GM15510 (cell line): ENCODE measurements around the gene OXTR.

Experiments used
- POLR2A ChIP-seq: IDR thresholded peaks from 3 replicates; pipeline ENCODE4 v1.6.1; 2011; ENCODE audit warnings: borderline replicate concordance; ENCODE audit not compliant: insufficient read length; ENCODE audit errors: extremely low read depth

Gene OXTR

DNA sequence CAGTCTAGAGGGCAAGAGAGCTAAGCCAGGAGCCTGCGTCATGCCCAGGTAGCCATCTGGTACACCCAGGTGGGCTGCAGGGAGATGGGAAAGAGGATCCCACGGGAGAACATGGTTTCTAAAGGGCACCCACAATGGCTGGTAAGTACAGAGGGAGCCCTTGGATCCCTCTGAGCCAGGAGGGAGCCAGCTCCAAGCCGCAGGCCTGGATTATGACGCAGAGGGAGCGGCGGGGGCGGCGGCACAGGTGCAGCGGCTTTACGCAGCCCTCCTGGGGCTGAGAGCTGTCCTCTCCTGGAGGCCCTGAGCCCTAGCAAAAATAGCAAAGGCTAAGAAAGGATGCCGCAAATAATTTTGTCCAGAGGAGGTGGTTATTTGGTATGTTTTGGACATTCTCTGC, 33.0 kb downstream of the OXTR start:
- no peak for TF ChIP-seq POLR2A

DNA sequence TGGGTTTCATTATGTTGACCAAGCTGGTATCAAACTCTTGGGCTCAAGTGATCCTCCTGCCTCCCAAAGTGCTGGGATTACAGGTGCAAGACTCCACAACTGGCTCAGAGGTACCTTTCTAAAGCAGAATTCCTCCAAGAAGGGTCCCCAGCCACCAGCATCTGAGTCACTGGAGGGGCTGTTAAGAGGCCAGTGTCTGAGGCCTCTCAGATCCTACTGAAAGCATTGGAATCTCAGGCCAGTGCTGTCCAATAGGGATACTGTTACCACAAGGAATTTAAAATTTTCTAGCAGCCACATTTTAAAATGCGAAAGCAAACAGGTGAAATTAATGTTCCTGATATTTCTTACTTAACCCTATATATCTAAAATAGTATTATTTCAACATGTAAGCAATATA, 34.5 kb downstream of the OXTR start:
- TF ChIP-seq POLR2A: no peak

DNA sequence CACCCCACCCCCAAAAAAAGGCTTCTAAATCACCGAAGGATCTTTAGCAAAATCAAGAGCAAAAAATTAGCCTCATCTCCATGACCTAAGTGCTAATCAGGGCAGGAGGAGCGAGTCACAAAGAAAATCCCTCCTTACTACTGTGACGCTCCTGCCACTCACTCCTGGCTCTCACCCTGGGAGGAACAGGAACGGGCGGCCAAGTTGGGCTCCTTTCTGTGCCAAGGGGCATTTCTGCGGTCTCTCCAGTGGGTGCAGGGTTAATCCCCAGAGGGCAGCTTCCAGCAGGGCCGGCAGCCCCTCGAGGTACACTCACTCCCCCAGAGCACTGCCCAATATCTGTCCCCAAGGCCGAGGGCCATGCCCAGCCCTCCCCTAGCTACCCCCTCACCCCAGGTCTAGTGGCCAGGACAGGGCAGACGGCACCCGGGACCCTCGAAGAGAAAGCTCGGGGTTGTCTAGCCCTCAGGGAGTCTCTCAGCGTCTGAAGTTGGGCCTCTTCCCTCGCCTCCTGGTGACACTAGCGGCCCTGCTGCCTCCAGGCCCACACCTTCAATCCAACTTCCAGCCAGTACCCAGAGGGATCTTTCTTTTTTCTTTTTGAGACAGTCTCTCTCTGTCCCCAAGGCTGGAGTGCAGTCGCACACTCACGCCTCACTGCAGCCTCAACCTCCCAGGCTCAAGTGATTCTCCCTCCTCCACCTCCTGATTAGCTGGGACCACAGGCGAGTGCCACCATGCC, 35.1 kb downstream of the OXTR start:
- no peak for TF ChIP-seq POLR2A

DNA sequence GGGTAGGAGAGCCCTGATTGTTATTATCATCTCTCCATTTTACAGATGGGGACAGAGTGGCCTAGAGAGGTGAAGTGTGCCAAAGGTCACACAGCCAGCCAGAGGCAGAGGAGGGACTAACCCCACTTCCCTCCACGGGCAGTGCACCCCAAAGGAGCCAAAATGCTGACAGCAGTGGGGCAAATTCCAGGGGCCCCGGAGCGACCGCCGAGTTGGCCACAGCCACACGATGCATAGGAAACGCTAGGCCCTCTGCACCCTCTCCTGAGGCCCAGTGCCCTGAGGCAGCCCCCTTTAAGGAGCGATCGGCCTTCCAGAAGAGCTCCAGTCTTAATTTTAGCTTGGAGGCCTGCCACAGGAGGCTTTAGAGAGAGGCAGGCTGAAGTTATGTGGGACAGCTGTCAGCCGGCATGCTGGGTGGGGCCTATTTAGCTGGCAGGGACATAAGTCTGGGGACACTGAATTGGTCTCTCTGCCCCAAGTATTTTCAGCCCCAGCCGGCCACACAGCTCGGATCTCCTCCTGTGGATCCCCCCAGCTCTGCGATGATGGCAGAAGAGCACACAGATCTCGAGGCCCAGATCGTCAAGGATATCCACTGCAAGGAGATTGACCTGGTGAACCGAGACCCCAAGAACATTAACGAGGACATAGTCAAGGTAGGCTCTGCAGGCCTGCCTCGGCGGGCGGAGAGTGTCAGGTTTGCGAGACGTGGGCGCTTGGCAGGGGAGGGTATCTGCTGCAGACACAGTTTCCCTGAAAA, 35.9 kb downstream of the OXTR start, which contains the start of gene CAV3:
Gene CAV3, plus strand, starts transcription at position 471 of the 763 bp plus-strand sequence. Its CDS starts 75 bp downstream, at position 546.
- no peak for TF ChIP-seq POLR2A

DNA sequence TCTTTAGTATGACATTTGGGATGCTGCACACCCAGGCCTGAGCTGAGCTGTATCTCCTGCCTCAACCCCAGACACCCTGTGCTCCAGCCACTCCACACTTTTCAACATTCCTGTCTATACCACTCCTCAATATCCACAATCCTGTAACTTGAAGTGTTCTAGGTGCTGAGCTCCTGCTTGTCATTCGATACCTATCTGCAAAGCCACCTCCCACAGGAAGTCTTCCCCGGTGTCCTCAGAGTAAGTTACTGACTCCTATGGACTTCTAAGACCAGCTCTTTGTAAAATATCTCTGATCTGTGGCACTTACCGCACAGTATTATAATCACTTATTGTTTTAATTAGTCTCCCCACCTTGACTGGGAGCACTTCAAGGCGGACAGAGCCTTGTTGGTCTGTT, 37.0 kb downstream of the OXTR start:
- no peak for TF ChIP-seq POLR2A

DNA sequence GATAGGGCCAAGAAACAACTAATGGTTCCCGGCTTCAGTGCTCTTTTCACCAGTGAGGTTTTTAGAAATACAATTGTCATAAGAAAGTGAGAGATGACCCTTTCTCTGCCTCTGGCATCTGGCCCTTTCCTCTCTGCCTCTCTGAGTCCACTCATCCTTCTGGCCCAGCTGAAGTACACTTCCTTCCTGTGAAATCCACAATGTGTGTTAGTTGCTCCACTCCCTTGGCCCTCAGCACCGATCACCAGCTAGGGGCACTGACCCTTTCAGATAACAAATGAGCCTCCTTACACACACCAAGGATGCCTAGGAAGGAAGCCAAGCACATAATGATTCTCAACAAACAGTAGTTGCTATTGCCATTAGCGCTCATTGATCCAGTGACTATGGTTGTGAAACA, 38.8 kb downstream of the OXTR start:
- TF ChIP-seq POLR2A: no peak

DNA sequence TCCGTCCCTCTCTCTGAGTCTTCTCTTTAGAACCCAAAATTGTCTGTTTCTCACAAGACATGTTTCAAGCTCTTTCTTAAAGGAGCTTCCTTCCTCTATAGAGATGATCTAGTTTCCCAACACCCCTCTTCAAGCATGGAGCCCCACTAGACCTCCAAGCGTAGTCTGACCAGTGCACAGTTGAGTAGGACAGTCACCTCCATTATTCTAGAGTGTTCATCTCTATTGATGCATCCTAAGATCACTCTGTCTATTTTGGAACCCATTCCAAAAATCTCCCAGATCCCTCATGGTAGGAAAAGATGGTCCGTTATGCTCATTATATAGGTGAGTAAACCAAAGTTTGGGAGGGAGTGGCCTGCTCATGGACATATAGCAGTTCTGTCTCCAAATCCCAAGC, 39.9 kb downstream of the OXTR start:
- no peak for TF ChIP-seq POLR2A

DNA sequence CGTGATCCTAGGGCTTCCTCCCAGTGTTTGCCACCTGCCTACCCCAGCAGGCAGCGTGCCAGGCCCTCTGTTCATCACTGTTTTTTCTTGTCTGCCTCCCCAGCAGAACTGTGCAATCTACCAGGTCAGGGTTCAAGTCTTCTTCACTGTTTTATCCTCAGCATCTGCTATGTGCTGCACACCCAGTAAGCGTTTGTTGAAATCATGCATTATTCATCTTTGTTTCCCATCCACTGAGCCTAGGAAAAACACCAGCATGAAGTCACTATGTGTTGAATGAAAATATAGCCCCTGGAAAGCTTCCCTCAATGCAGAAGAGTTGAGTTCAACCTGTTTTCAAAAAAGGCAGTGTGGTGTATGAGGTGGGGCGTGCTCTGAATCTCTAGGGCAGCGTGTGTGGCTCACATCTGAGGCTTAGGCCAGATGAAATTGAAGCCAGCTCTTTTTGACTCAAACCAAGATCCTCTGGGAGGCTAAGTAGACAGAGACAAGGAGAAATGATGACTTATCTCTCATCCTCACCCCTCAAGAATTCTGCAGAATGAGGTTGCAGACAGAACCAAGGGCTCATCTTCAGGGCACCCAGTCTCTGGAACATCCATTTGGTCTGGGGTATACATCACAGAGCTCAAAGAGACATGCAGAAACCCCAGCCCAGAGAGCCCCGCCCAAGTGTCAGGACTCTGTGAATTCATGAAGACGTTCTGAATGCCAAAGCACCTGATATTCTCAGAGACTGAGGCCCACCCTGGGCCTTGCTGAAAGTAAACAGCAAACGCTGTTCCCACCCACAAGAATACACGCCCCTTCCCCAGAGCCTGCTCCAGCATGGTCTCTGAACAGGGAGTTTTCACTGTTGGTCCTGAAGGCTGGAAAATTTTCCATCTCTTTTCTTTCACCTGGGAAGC, 41.6 kb downstream of the OXTR start:
- TF ChIP-seq POLR2A: no peak

DNA sequence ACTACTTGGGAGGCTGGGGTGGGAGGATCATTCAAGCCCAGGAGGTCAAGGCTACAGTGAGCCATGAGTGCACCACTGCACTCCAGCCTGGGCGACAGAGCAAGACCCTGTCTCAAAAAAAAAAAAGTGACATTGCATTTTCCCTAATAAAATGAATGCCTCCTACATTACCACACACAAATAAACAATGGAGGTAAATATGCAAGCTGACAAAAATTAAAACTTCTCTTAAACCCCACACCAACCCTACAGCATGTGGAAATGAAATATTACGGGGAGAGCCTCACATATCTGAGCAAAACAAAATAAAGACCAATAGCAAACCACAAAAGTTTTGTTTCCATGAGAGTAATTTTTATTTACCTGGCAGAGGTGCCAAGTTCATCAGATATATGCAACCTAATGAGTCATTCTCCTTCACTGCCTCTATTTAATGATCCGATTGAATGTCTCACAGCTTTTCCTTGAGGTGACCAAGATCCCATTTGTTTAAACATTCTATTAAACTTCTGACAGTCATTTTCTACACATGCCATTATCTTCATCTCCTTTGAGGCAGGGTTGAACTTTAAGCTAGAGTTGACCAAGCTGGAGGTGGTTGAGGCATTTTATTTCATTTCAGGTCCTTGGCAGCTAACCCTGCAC, 45.2 kb downstream of the OXTR start:
- TF ChIP-seq POLR2A: no peak

DNA sequence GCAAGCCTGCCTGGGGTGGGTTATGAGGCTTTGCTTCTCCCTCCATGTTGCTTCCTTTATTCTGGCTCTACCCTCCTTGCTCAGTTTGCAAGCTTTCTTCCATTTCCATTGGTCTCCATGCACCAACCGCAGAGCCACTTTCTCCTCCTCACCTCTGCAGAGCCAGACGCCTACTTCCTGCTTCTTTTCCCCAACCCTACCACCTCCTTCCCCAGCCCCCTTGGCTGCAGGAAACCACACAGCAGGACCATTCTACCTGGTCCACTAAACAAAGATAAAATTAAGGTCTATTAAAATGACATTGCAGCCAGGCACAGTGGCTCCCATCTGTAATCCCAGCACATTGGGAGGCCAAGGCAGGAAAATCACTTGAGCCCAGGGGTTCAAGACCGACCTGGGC, 45.8 kb downstream of the OXTR start:
- no peak for TF ChIP-seq POLR2A

DNA sequence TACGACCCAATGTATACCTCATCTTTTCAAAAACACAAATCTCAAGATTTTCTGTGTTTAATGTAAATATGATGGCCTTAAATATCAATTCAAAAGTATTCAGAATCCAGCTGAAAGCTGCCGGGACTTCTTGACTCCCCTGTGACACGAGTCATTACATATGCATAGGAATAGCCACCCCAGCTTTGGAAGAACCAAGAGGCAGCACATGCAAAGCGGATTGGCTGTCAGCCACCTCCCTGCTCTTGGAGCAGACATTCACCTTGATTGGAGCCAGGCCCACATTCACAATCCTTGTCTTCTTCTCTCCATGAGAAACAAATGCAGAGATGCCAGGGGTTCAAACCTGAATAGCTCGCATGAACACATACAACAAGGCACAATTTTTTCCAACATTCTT, 46.6 kb downstream of the OXTR start:
- TF ChIP-seq POLR2A: no peak

DNA sequence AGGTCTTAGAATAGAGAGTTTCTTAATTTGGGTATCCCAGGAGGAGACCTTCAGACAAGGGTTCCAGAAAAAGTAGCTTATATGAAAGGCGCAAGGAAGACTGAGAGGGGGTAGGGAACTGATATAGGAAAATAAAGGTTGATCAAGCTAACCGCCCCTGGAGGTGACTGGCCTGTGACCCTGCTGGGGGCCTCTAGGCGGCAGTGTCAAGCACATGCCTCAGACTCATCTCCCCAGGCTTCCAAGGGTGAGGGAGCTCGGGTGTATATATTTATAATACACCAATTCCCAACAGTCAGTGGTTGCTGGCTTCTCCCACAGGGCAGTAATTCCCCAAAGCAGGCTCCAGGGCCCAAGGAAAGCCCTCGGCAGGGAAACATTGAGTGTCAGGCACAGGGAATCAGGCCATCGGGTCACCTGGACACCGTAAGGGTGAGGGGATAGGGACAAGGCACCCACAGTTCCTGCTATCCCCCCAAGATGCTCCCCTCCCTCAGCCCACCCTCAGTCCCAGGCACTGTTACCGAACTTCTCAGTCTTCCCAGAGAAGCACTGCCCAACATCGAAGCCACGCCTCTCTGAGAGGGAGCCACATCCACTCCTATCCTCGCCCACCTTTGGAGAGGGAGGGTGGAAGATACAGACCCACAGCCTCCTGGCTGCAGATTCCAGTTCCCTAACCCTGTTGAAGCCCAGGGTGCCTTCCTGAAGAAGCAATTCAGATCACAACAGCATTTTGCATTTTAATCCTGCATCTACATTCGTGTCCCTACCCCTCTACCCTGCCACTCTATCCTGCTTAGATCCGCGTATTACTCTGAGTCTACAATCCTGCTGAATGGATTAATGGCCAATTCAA, 55.3 kb downstream of the OXTR start:
- no peak for TF ChIP-seq POLR2A

DNA sequence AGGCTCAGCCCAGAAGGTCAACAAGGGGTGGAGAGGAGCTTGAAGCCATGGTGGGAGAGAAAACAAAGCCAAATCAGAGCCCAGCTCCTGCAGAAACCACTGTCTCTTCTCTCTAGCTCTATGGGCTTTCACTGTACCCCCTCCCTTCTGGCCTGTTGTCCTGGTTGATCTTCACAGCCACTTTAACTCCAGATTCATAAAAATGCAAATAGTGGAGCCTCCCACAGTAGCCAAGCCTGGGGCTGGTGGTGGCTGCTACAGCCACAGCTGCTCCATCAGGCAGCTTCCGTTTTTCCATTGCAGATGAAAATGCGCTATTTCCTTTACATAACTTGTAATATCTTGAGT, 56.5 kb downstream of the OXTR start:
- TF ChIP-seq POLR2A: no peak
